Gastrocnemius medialis (tissue), 4 donors: ENCODE measurements around the gene KCNH3.

Experiments
- CTCF ChIP-seq, 5 experiments: fragments of 450-650 bp in 3 of 5; fragments of 200-600 bp in 2 of 5; sonication (generic) in 2 of 5; IDR thresholded peaks in 4 of 5; conservative IDR thresholded peaks in 1 of 5; 1 replicate in 4 of 5; 2 replicates in 1 of 5; pipeline ENCODE4 v1.5.1; 2016 to 2019; ENCODE audit warnings: antibody characterized with exemption in 5 of 5, mild to moderate bottlenecking in 3 of 5, moderate library complexity in 3 of 5
- POLR2A ChIP-seq, 2 donors: fragments of 450-650 bp; IDR thresholded peaks; one replicate each; pipeline ENCODE4 v1.6.1; 2017; ENCODE audit warnings: antibody characterized with exemption in 2 of 2, mild to moderate bottlenecking in 2 of 2, moderate library complexity in 2 of 2

- TF ChIP-seq CTCF (IDR thresholded peaks at IDR 0.05 in 4 of 5, conservative IDR thresholded peaks at IDR 0.05 in 1 of 5) (no peak), POLR2A (IDR thresholded peaks at IDR 0.05) (no peak)
These were observed 899 bp upstream of the KCNH3 start for GRCh38 chr12:49537752-49538509.
